GM12875 (cell line): Measurements from ENCODE around the gene PRR15L.
A peak's percentile ranks its signal among the peaks of the same experiment; 100 is the strongest.
"Not testable (repeated sequence)": the region's sequence is repeated elsewhere in the genome, so short reads cannot be mapped to it uniquely, and the experiment has no call there.

Experiments
- H3K4me3 ChIP-seq: one replicate; pipeline ENCODE4 v1.5.1; 2011; ENCODE audit warnings: low read depth, low read length, control low read depth
- TF ChIP-seq, protein P1 (sequence below): IDR thresholded peaks from 2 replicates; pipeline ENCODE4 v1.5.1; 2011; ENCODE audit warnings: low read depth, mild to moderate bottlenecking, control low read depth, inconsistent platforms, low read length, moderate library complexity, borderline replicate concordance; ENCODE audit not compliant: insufficient read depth

PRR15L gene

DNA sequence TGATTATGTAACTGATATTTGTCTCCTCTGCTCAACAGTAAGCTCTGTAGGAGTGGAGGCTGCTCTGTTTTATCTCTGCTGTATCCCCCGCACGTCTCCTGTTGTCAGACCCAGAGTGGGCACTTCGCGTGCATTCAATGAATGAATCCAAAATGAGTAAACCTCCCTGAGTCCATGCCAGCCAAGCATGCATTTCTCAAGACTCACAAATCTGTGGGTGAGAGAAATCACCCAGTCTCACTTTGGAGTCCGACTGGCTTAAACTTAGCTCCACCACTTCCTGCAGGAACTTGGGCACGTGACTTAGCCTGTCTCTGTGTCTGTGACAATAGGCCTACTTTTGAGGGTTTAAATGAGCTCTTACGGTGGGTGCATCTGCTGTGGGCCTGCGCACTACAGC lies 12.6 kb downstream of the PRR15L start:
- H3K4me3 ChIP-seq = no peak overlapping the region
- TF ChIP-seq, protein P1, sequence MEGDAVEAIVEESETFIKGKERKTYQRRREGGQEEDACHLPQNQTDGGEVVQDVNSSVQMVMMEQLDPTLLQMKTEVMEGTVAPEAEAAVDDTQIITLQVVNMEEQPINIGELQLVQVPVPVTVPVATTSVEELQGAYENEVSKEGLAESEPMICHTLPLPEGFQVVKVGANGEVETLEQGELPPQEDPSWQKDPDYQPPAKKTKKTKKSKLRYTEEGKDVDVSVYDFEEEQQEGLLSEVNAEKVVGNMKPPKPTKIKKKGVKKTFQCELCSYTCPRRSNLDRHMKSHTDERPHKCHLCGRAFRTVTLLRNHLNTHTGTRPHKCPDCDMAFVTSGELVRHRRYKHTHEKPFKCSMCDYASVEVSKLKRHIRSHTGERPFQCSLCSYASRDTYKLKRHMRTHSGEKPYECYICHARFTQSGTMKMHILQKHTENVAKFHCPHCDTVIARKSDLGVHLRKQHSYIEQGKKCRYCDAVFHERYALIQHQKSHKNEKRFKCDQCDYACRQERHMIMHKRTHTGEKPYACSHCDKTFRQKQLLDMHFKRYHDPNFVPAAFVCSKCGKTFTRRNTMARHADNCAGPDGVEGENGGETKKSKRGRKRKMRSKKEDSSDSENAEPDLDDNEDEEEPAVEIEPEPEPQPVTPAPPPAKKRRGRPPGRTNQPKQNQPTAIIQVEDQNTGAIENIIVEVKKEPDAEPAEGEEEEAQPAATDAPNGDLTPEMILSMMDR = no peak

- H3K4me3 ChIP-seq = peak overlapping the region; percentile 57
- TF ChIP-seq, protein P1 = no peak
Observed at GRCh38 chr17:47942568-47942967, 15.1 kb downstream of the PRR15L start.

- TF ChIP-seq, protein P1 = no peak
- peak overlapping the region; percentile 57 for H3K4me3 ChIP-seq
Observed at GRCh38 chr17:47942096-47942510, 15.6 kb downstream of the PRR15L start.

GRCh38 chr17:47941246-47942095 lies 16.2 kb downstream of the PRR15L start, which contains the start of gene PNPO:
TSS of gene PNPO (plus strand) at chr17:47941571. CDS start at chr17:47941676, 105 bp downstream.
- TF ChIP-seq, protein P1 = 0 out of 2 replicates have a peak, but pooled peaks have one; percentile 8
- peak within 1 kb of the TSS; percentile 57 for H3K4me3 ChIP-seq

- TF ChIP-seq, protein P1 = no peak
- H3K4me3 ChIP-seq = no peak overlapping the region
Observed at GRCh38 chr17:47937941-47938340, 19.7 kb downstream of the PRR15L start.

DNA sequence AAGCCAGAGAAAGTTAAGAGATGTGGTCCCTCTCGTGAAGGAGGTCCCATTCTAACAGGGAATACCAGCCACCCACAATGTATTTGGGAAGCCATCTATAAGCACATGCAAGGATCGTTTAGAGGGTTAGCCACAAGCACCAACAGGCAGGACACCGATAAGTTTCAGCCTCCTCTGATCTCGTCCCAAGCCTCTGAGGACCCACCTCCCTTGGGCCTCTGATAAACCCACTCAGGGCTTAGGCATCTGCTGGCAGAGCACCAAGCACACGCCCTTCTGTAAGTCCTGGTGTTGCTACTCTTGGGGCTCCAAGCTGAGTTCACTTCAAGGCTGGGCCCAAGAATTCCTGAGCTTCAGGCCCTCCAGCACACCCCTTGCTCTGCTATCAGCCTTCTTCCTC lies 21.7 kb downstream of the PRR15L start:
- H3K4me3 ChIP-seq = no peak overlapping the region
- TF ChIP-seq, protein P1 = no peak

DNA sequence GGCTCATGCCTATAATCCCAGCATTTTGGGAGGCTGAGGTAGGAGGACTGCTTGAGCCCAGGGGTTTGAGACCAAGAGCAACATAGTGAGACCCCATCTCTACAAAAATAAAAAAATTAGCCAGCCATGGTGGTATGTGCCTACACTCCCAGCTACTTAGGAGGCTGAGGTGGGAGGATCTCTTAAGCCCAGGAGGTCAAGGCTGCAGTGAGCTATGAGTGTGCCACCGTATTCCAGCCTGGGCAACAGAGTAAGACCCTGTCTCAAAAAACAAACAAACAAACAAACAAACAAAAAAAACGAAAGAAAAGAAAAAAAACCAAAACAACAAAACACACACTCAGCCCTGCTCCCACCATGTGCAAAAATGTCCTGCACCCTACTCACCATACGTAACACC lies 22.2 kb downstream of the PRR15L start:
- not testable (repeated sequence) for H3K4me3 ChIP-seq

- TF ChIP-seq, protein P1 = no peak
- no peak overlapping the region for H3K4me3 ChIP-seq
Observed at GRCh38 chr17:47934856-47935255, 22.8 kb downstream of the PRR15L start.
